Measurements from ENCODE around the gene HHEX. TPM values are rescaled to one million over a fixed set of nuclear protein-coding genes. Genes with fewer than 3 reads are reported as not detected.

The HHEX gene
- total RNA-seq, 1 experiment from 2014 or later = 11.0 TPM

DNA sequence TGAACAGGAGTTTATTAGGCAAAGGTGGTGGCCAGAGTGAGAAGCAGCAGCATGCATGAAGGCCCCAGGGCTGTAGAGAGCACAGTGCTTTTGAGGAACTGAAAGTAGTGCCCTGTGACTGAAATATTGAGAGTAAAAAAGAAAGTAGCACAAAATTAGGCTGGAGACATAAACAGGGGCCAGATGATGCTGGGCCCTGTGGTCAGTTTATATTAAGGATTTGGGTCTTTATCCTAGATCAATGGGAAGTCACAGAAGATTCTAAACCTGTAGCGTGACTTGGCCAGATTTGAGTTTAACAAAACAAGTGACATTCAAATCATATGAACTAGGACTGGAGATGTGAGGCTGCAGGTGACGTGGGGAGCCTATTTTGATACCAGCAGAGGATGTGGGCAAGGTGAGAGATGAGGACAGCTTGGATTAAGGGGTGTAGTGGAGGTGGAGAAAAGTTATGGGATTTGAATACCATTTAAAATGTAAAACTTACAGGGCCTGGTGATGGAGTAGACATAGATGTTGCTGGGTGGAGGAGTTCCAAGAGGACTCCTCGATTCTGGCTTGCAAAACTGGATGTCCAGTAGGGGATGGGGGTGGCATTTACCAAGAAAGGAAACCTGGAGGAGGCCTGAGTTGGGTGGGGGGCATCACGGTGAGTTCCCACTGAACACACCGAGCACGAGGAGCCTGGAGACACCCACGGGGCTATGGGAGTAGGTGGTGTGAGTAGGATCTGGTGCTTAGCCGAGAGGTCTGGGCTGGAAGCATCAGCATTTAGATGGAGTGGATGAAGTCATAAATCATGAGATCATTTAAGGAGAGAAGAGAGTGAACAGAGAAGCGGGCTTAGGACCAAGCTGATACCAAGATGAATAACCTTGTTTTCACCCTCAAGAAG, 52.8 kb downstream of the HHEX start:
- POLR2A ChIA-PET = no interaction called here
- Histone ChIP-seq H2AFZ (ENCODE audit: low read depth, low read length, poor library complexity, severe bottlenecking) (no peak overlapping the region), H3K4me3 (replicated peaks in 1 of 2; ENCODE audit: low read depth in 1 of 2, low read length in 2 of 2) (no peak overlapping the region), H3K27ac (ENCODE audit: low read depth, low read length) (no peak overlapping the region), H3K9ac (ENCODE audit: low read length) (no peak overlapping the region), H3K9me3 (ENCODE audit: control insufficient read depth in 1 of 2, insufficient read depth in 1 of 2, low read depth in 1 of 2, low read length in 2 of 2) (no peaks in the 10 kb centered on the region), H3K27me3 (ENCODE audit: insufficient read depth, low read length) (no peaks in the 10 kb centered on the region), H3K36me3 (ENCODE audit: control insufficient read depth in 1 of 2, insufficient read depth in 2 of 2, low read length in 2 of 2) (no peaks in the 10 kb centered on the region), H3K4me1 (ENCODE audit: control insufficient read depth in 1 of 2, insufficient read depth in 2 of 2, low read length in 2 of 2) (no peaks in the 10 kb centered on the region), H3K79me2 (ENCODE audit: insufficient read depth, low read length) (no peaks in the 10 kb centered on the region), H4K20me1 (ENCODE audit: insufficient read depth) (no peaks in the 10 kb centered on the region), H3K9me2 (ENCODE audit: insufficient read depth) (no peaks in the 10 kb centered on the region), H3K4me2 (ENCODE audit: low read length) (no peak overlapping the region)
- RAD21 ChIA-PET (ENCODE audit: low non-redundant PET in 1 of 2, low total read pairs in 2 of 2, uncharacterized antibody in 2 of 2, unreplicated experiment in 2 of 2) = no interaction called here
- no TSS peak for BruUV-seq (replicated peaks)
- no peak for TF ChIP-seq CEBPB (IDR thresholded peaks at IDR 0.05; ENCODE audit: low read depth)
- TF ChIP-seq, protein P1, sequence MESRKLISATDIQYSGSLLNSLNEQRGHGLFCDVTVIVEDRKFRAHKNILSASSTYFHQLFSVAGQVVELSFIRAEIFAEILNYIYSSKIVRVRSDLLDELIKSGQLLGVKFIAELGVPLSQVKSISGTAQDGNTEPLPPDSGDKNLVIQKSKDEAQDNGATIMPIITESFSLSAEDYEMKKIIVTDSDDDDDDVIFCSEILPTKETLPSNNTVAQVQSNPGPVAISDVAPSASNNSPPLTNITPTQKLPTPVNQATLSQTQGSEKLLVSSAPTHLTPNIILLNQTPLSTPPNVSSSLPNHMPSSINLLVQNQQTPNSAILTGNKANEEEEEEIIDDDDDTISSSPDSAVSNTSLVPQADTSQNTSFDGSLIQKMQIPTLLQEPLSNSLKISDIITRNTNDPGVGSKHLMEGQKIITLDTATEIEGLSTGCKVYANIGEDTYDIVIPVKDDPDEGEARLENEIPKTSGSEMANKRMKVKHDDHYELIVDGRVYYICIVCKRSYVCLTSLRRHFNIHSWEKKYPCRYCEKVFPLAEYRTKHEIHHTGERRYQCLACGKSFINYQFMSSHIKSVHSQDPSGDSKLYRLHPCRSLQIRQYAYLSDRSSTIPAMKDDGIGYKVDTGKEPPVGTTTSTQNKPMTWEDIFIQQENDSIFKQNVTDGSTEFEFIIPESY (IDR thresholded peaks at IDR 0.05; ENCODE audit: extremely low read depth, insufficient replicate concordance, low read length) = no peak
- TF ChIP-seq CBX3 (IDR thresholded peaks at IDR 0.05; ENCODE audit: low read depth) = no peak
- no peak for TF ChIP-seq FOSL1 (IDR thresholded peaks at IDR 0.05; ENCODE audit: low read depth)
- no peak for TF ChIP-seq SRF (IDR thresholded peaks at IDR 0.05; ENCODE audit: low read depth)
- TF ChIP-seq YY1 (IDR thresholded peaks at IDR 0.05; ENCODE audit: extremely low read depth, insufficient replicate concordance, low read depth, low read length) = no peak
- no peak for TF ChIP-seq SIN3A (IDR thresholded peaks at IDR 0.05; ENCODE audit: low read depth)
- no peak for TF ChIP-seq POLR2AphosphoS5 (IDR thresholded peaks at IDR 0.05; ENCODE audit: low read depth, low read length)
- no peak for TF ChIP-seq ATF3 (IDR thresholded peaks at IDR 0.05)
- TF ChIP-seq CTCF (IDR thresholded peaks at IDR 0.05 in 2 of 3, conservative IDR thresholded peaks at IDR 0.05 in 1 of 3; ENCODE audit: borderline replicate concordance in 1 of 3, insufficient read depth in 1 of 3, low read depth in 2 of 3, low read length in 2 of 3) = no peak
- TF ChIP-seq POLR2A (IDR thresholded peaks at IDR 0.05; ENCODE audit: borderline replicate concordance, extremely low read depth, insufficient read depth, insufficient read length) = no peak
- TF ChIP-seq SP1 (IDR thresholded peaks at IDR 0.05; ENCODE audit: low read depth) = no peak
- TF ChIP-seq ELF1 (IDR thresholded peaks at IDR 0.05; ENCODE audit: borderline replicate concordance, low read depth) = no peak
- DNase-seq (ENCODE audit: low read depth, low spot score) = no peak
- CTCF ChIA-PET = no interaction called here
- ATAC-seq = no peak
- intact Hi-C loops (cut with micrococcal nuclease) = no loop called here

Other genes starting within 250 kb of the HHEX start
- gene IDE, start 115.9 kb upstream of the HHEX start, total RNA-seq (2021; ENCODE audit: unreplicated experiment) = 55.8 TPM
- 33.8 TPM for gene KIF11, start 96.8 kb upstream of the HHEX start, total RNA-seq (2021; ENCODE audit: unreplicated experiment)
- gene EXOC6, start 158.6 kb downstream of the HHEX start, total RNA-seq (2021; ENCODE audit: unreplicated experiment) = 12.9 TPM